NB4 (cell line): ENCODE measurements around the gene ADAMTS2.

Source experiments
- DNase-seq: peaks from one replicate; pipeline ENCODE4 v3.0.0; 2010; ENCODE audit warnings: low read depth
- H3K4me3 ChIP-seq: one replicate; pipeline ENCODE4 v1.5.1; 2011; ENCODE audit warnings: mild to moderate bottlenecking, low read depth, low read length, moderate library complexity
- MYC ChIP-seq: IDR thresholded peaks from 2 replicates; pipeline ENCODE4 v1.6.1; 2011; ENCODE audit warnings: low read depth, low read length
- POLR2A ChIP-seq: IDR thresholded peaks from 2 replicates; pipeline ENCODE4 v1.6.1; 2011; ENCODE audit warnings: mild to moderate bottlenecking; ENCODE audit not compliant: insufficient read length; ENCODE audit errors: extremely low read depth
- TF ChIP-seq, protein P1 (sequence below): IDR thresholded peaks from one replicate; pipeline ENCODE4 v1.5.1; 2012; ENCODE audit warnings: low read depth, low read length
- TF ChIP-seq, protein P2 (sequence below): IDR thresholded peaks from 2 replicates; pipeline ENCODE4 v1.6.1; 2011; ENCODE audit warnings: low read depth, low read length

The ADAMTS2 gene

DNA sequence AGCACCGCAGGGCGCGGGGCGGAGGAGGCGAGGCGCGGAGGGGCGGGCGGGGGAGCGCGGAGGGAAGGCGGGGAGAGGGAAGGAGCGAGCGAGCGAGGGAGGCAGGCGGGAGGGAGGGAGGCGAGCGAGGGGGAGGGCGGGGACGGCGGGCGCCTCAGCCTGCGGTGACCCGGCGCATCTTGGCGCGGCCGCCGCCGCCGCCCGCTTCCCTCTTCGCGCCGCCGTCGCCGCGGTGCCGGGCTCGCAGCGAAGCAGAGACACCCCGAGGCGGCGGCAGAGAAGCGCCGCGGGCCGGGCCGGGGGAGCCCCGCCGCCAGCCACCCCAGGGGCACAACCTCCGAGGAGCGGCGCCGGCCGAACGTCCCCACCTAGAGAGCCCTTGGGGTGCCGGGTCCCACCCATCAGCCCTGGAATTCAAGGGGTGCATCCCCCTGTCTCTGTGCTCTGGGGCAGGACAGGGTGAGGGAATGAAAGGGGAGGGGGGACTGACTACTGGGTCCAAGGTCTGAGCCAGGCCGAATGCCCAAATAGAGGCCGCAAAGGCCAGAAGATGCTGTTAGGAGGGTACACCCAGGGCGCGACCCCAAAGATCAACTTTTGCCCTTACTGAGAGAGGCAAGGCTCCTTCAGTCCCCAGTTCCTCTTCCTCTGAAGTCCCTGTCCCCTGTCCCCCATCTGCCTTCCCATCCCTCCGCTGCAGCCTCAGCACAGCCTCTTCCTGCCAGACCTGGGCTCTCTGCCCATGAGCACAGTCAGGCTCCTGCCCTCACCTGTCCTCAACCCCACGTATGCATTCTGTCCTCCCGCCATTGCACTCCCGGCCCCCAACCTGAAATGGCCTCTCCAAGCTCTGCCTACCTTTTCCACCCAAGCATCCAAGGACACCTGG lies at the start of gene ADAMTS2:
TSS of gene ADAMTS2 (minus strand) at position 29 of the 889 bp plus-strand sequence. CDS start 133 bp downstream, outside the sequence.
- peak; percentile 71 for DNase-seq
- H3K4me3 ChIP-seq: no peak within 1 kb of the TSS
- TF ChIP-seq MYC: no peak
- TF ChIP-seq POLR2A: no peak
- TF ChIP-seq, protein P1, sequence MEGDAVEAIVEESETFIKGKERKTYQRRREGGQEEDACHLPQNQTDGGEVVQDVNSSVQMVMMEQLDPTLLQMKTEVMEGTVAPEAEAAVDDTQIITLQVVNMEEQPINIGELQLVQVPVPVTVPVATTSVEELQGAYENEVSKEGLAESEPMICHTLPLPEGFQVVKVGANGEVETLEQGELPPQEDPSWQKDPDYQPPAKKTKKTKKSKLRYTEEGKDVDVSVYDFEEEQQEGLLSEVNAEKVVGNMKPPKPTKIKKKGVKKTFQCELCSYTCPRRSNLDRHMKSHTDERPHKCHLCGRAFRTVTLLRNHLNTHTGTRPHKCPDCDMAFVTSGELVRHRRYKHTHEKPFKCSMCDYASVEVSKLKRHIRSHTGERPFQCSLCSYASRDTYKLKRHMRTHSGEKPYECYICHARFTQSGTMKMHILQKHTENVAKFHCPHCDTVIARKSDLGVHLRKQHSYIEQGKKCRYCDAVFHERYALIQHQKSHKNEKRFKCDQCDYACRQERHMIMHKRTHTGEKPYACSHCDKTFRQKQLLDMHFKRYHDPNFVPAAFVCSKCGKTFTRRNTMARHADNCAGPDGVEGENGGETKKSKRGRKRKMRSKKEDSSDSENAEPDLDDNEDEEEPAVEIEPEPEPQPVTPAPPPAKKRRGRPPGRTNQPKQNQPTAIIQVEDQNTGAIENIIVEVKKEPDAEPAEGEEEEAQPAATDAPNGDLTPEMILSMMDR: no peak
- TF ChIP-seq, protein P2, sequence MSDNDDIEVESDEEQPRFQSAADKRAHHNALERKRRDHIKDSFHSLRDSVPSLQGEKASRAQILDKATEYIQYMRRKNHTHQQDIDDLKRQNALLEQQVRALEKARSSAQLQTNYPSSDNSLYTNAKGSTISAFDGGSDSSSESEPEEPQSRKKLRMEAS: no peak

DNA sequence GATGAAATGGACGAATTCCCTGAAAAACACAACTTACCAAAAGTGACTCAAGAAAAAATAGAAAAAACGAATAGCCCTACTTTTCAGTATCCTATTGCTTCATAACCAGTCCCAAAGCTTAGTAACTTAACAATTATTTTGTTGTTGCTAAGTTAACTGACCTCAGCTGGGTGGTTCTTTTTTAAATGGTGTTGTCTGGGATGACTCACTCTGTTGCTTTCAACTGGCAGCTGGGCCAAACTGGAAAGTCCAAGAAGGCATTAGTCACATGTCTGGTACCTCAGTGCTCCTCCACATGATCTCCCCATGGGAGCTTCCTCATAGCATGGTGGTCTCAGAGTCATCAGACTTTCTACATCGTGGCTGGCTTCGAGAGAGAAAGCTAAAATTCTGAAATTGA lies 47.8 kb upstream of the ADAMTS2 start:
- TF ChIP-seq, protein P1: no peak
- TF ChIP-seq, protein P2: 0 out of 2 replicates have a peak, but pooled peaks have one; percentile 32
- DNase-seq: peak; percentile 61
- H3K4me3 ChIP-seq: no peak overlapping the region

DNA sequence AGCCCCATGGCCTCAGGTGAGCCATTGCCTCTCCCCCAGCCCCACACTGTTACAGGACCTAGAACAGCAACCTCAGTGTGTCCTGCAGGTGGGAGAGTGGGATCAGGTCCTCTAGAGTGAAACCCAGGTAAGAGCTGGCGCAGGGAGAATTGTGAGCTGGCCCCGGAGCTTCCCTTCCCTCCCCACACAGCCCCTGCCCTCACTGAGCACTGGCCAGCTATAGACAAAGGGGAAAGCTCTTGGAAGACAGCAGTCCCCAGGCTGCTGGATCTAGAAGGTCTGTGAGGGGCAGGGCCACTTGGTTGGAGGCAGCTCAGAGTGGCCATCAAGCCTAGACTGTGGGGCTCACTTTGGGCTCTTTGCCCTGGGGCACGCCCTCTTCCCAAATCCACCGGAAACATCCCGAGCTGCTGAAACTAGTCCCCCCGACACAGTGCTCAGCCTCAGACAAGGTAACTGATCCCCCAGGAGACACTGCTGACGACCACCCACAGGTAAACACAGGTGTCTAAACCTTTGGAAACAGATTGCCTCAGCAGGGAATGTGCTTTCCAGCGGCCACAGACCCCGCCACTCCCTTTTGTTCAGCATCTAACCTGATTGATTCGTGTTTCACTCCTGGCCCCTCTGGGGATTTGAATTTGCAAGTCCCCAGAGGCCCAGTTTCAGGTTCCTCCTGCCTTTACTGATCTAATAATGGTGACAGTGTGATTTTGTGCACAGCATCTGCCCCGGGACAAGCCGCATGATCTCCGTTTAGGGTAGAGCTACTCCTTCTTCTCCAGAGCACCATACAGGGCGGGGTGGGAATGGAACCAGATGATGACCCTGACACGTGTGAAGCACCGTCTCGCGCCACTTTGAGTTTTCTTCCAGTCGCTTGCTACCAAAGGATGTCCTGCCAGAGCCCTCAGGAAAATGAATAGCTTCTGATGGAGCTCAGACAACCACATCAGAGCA lies 42.2 kb upstream of the ADAMTS2 start:
- no peak overlapping the region for H3K4me3 ChIP-seq
- TF ChIP-seq POLR2A: no peak
- TF ChIP-seq, protein P2: no peak
- TF ChIP-seq MYC: no peak
- TF ChIP-seq, protein P1: no peak

DNA sequence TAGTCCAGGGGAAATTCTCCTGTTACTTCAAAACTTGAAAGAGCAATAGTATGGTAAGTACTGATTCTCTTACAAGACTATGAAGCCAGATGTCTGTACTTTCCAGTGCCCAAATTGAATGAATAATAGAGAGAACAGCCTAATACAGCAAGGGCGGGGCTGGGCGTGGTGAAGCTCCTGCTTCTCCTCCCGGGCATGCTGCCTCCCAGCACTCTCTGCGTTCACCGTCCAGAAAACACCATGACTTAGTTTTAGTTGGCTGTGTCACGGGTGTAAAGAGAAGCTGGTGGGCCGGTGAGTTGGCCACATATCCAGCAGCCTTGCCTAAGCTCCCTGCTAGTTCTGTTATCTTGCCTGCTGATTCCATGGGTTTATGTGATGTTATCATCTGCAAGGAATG lies 40.7 kb upstream of the ADAMTS2 start:
- DNase-seq: no peak
- TF ChIP-seq, protein P2: no peak
- TF ChIP-seq MYC (no peak), POLR2A (no peak)
- TF ChIP-seq, protein P1: no peak
- no peak overlapping the region for H3K4me3 ChIP-seq

More for the DNA sequence above, 42.2 kb upstream of the ADAMTS2 start:
- no peak for DNase-seq

DNA sequence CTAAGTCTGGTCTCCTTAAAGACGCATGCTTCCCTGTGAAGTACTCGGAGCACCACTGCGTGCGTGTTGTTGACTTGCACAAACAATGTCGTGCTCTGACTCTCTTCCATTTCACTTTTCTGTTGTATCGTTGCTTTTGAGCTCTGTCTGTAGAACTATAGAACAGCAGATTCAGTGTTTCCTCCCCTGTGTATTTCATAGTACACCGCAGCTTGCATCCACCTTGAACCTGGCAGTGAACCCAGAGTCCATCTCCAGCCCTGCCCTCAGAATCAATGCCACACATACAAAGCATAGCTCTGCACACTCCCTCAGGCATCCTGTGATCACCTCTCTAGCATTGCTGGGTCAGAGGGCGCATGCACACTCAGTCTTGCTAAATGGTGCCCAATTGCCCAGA lies 37.2 kb upstream of the ADAMTS2 start:
- DNase-seq: no peak
- TF ChIP-seq POLR2A: no peak
- TF ChIP-seq, protein P2: no peak
- no peak for TF ChIP-seq MYC
- TF ChIP-seq, protein P1: no peak
- H3K4me3 ChIP-seq: no peak overlapping the region
